Ecto neural progenitor cell (in vitro differentiated cells): ENCODE results near the gene FGF2.
"Not testable (repeated sequence)": the region's sequence is repeated elsewhere in the genome, so short reads cannot be mapped to it uniquely, and the experiment has no call there.

Experiments used
- DNase-seq: peaks from one replicate; pipeline ENCODE4 v3.0.0-alpha.2; 2018; ENCODE audit warnings: low spot score

The FGF2 gene

DNA sequence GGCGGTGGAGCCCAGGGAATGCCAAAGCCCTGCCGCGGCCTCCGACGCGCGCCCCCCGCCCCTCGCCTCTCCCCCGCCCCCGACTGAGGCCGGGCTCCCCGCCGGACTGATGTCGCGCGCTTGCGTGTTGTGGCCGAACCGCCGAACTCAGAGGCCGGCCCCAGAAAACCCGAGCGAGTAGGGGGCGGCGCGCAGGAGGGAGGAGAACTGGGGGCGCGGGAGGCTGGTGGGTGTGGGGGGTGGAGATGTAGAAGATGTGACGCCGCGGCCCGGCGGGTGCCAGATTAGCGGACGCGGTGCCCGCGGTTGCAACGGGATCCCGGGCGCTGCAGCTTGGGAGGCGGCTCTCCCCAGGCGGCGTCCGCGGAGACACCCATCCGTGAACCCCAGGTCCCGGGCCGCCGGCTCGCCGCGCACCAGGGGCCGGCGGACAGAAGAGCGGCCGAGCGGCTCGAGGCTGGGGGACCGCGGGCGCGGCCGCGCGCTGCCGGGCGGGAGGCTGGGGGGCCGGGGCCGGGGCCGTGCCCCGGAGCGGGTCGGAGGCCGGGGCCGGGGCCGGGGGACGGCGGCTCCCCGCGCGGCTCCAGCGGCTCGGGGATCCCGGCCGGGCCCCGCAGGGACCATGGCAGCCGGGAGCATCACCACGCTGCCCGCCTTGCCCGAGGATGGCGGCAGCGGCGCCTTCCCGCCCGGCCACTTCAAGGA is at the start of gene FGF2:
Gene FGF2, plus strand, starts transcription at position 279 of the 705 bp plus-strand sequence. Its CDS starts 344 bp downstream, at position 623.
- DNase-seq: peak; percentile 85

DNA sequence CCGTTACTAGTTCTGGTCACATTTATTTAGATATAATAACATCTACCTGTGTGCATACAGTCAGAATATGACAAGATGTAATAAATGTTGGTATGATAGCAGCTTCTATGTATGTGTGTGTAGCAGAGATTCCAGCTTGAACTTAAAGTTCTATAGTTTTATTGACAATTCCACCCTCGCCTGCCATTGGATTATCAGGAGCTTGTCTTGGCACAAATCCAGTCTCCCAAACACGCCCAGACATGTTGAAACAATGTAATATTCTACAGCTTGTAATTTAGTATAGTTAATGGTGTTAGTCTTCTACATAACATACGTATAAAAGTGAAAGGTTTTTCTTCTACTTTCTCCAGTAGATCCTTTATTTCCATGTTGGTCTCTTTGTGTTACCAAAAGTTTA is 49.7 kb upstream of the FGF2 start:
- no peak for DNase-seq

GRCh38 chr4:122777846-122778673 is 48.6 kb upstream of the FGF2 start:
- DNase-seq: no peak

DNA sequence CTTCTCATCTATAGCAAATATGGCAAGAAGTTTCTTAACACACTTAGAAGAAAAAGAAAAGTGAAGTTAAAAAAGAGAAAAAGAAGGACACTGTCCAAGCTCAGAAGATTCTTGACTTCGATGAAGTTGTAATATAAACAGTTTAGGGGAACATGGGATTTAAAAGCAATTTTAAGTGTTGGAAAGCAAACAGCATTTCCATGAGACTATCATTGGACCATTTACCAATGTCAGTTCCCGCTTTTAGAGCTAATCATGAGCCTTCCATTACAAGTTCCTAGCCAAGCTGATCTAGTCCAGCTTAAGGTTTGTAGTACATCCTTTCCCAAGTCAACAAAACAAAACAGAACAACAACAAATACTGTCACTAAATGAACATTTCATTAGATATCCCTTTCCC is 45.1 kb upstream of the FGF2 start:
- no peak for DNase-seq

DNA sequence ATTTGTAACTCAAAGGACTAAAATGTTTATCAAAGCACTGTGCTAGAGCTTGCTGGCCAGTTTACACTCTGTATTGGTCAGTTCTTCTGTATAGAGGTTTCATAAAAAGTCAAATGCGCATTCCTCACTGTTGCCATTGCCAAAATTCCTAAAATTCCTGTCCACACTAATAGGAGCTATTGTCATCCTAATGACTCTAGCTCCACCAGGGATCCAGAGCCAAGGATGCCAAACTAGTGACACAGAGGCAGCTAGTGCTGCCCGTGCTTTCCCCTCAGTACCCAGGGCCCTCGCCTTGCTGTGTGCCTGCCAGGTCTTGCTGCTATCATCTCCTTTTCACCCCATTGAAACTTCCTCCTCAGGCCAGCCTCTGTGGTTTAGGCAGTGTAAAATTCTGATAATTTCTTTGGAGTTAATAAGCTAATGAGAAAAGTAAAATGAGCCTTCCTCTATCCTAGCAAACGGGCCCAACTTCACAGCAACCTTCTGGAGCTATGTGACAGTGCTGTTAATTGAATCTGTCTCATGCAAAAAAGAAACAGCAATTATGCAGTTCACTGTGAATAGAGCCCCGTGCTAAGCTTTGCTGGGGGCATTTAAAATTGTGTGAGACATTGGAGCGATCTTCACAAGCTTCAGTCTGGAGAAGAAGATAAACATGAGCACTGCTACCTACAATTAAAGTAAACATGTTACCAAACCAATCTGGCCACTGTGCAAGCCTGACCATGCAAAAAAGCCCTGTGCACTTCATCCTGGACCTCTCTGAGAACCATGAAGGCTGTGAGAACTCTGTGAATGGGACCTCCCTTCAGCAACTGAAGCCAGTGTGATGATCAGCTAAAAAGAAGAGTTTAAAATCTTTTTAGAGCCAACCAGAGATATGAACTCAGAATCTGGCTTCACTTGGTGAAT is 43.1 kb upstream of the FGF2 start:
- DNase-seq: no peak

- DNase-seq: no peak
These were observed 42.4 kb upstream of the FGF2 start for GRCh38 chr4:122784261-122784660.

DNA sequence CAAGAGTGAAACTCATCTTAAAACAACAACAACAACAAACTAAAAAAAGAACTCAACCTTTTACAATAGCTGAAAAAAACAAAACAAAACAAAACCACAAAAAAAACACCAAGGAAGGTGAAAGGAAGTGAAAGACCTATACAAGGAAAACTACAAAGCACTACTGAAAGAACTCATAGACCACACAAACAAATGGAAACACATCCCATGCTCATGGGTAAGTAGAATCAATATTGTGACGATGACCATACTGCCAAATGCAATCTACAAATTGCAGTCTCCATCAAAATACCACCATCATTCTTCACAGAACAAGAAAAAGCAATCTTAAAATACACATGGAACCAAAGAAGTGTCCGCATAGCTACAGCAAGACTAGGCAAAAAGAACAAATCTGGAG is 41.5 kb upstream of the FGF2 start:
- DNase-seq: no peak

GRCh38 chr4:122786296-122786695 is 40.3 kb upstream of the FGF2 start:
- not testable (repeated sequence) for DNase-seq

GRCh38 chr4:122786920-122787319 is 39.7 kb upstream of the FGF2 start:
- DNase-seq: not testable (repeated sequence)

DNA sequence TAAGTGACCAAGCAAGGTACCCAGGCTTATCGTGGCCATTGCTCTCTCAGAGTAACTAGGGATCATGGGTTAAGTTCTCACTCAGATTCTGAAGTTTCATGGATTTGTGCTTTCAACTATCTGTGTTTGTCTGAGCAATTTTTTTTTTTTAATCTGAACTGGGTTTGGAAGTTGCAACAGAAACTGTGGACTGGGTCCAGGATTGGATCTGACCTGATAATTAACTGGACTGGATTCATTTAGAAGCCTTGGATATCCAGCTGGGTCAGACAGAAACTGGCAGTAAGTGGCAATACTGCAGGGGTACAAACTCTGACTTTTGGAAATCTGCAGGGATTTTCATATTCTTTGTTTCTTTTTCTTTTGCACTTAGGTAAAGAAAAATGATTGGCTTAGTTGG is 38.7 kb upstream of the FGF2 start:
- DNase-seq: no peak

- no peak for DNase-seq
These were observed 37.7 kb upstream of the FGF2 start for GRCh38 chr4:122788935-122789334.

DNA sequence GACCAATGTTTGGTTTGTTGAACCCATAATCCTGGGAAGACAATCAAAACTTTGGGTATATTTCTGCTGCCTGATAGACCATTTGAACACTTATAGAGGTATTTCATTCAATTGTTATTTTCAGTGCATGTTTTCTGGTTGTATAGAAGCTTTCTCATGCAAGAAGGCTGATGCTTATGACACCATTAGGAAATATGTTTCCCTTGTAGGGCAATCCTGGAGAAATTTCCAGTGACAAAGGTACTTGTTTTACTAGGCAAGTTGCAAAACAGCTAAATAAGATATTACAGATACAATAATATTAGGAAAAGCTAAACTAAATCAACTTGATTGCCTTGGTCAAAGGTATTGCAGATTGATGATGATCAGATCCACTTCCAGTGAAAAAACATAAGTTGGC is 32.8 kb upstream of the FGF2 start:
- no peak for DNase-seq

DNA sequence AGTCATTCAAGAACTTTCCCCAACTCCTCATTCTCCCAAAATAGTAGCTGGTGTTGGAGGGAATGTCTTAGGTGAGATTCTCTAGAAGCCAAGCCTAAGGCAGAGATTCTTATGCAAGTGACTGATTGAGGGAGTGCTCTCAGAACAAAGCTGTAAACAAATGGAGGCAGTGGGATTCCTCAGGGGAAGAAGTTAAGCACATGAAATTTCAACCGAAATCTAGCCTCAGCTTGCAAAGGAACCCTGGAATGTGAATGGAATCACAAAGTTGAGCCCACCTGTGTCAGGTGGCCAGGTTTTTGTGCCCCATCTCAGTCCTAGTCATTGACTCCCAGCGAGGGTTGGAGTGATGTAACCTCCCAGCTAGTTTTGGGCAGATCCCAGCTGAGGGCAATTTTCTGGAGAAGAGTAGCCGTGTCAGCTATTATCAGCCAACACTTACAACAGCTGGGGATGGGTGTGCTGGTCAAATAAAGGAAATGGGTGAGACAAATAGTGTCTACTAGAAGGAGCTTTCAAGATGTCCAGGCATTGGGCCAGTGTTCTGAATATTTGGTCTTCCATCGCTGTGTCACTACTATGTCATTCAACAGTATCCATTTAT is 29.7 kb upstream of the FGF2 start:
- no peak for DNase-seq

GRCh38 chr4:122797405-122798094 is 29.1 kb upstream of the FGF2 start:
- DNase-seq: no peak

DNA sequence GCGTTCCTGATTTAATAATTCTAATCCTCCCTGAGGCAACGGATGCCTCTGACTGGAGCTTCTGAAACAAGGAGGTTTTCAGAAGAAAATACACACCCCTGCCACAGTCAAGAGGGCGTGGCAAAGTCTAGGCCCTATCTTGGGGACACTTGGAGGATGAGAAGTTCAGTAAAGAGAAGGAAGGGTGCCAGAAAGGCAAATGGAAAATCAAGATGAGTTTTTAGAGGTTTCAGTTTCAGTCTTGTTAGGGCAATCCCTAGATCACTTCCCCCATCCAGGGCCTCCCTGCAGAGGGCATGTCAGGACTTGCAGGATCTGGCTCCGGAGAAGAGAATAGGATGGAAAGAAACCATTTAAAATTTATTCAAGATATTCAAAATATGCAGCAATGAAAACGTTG is 28.5 kb upstream of the FGF2 start:
- no peak for DNase-seq

GRCh38 chr4:122798917-122799316 is 27.7 kb upstream of the FGF2 start:
- no peak for DNase-seq

GRCh38 chr4:122803788-122804208 is 22.8 kb upstream of the FGF2 start:
- DNase-seq: no peak

DNA sequence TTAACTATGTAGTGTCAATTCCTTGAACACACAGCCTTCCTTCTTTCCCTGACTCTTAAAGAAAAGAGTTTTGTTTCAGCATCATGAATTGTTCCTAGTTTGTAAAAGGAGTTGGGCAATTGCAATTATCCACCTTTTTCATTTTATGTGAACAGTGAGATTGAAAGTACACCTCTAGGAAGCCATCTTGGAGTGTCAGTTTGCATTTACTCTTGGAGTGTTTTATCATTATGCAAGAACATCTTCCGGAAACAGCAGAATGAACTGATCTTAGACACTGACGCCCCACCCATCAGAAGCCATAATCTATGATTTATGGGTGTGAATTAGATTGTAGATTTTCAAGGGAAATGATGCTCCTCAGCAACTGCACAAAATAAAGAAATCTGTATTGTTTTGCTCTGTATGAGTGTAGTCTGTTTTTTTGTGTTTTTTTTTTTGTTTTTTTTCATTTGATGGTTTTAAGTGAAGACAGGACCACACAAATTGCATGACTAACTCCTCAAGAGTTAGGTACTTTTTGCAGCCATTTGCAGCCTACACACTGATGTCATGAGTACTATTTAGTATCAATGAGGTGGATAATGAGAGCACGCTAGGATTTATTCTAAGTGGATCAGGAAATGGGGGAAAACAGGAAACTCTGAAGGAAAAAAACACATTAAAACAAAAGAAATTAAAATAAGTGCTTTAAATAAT is 19.5 kb upstream of the FGF2 start:
- DNase-seq: no peak

DNA sequence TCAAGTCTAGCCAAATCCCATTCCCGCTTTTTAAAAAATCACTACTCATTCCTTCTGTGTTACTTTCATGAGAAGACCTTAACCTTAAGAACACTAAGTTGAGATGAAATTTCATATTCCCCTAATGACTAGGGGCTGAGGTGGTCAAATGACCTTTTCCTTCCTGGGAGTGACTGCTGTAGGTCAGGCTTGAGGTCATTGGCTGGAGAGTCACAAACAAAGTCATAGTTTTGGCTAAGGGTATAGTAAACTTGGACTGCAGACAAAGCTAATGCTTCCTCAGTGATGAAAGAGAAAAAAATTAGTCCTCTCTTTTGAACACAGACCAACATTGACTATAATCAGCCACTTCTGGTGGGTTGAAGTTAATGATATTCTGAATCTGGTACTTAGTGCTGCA is 16.0 kb upstream of the FGF2 start:
- no peak for DNase-seq

DNA sequence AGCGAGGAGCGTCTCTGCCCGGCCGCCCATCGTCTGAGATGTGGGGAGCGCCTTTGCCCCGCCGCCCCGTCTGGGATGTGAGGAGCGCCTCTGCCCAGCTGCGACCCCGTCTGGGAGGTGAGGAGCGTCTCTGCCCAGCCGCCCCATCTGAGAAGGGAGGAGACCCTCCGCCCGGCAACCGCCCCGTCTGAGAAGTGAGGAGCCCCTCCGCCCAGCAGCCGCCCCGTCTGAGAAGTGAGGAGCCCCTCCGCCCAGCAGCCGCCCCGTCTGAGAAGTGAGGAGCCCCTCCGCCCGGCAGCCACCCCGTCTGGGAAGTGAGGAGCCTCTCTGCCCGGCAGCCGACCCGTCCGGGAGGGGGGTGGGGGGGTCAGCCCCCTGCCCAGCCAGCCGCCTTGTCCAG is 14.8 kb upstream of the FGF2 start:
- not testable (repeated sequence) for DNase-seq

GRCh38 chr4:122812823-122813222 is 13.8 kb upstream of the FGF2 start:
- not testable (repeated sequence) for DNase-seq
